Stomach (tissue), 9 donors: ENCODE results near the gene SLC6A12. TPM values are rescaled to one million over a fixed set of nuclear protein-coding genes. Genes with fewer than 3 reads are reported as not detected.

Source experiments
- DNase-seq, 2 donors: peaks; one replicate each; pipeline versions ENCODE4 v3.0.0 to v3.0.0-alpha.2; 2013 to 2019
- H3K27ac ChIP-seq, 5 donors: fragments of 200-600 bp in 4 of 5; sonication (generic) in 4 of 5; one replicate each; pipeline ENCODE4 v1.5.1; 2013 to 2019; ENCODE audit warnings: mild to moderate bottlenecking in 1 of 5, moderate library complexity in 1 of 5
- H3K27me3 ChIP-seq, 3 donors: fragments of 200-600 bp; sonication (generic); one replicate each; pipeline ENCODE4 v1.5.1; 2017 to 2019; ENCODE audit warnings: mixed run types in 1 of 3
- H3K36me3 ChIP-seq, 4 donors: fragments of 200-600 bp; sonication (generic); 1 replicate in 3 of 4; 2 replicates in 1 of 4; pipeline ENCODE4 v1.5.1; 2016 to 2019
- H3K4me1 ChIP-seq, 4 donors: fragments of 200-600 bp; sonication (generic); one replicate each; pipeline ENCODE4 v1.5.1; 2016 to 2019
- H3K4me3 ChIP-seq, 4 donors: fragments of 200-600 bp; sonication (generic) in 3 of 4; one replicate each; pipeline ENCODE4 v1.5.1; 2016 to 2019; ENCODE audit warnings: mild to moderate bottlenecking in 1 of 4
- H3K9me3 ChIP-seq, 4 donors: fragments of 200-600 bp; sonication (generic); one replicate each; pipeline ENCODE4 v1.5.1; 2016 to 2019
- CTCF ChIP-seq, 7 experiments: fragments of 450-650 bp in 4 of 7; fragments of 200-600 bp in 3 of 7; sonication (generic) in 3 of 7; IDR thresholded peaks; one replicate each; pipeline ENCODE4 v1.5.1; 2016 to 2019; ENCODE audit warnings: antibody characterized with exemption in 7 of 7, control low read depth in 2 of 7, mild to moderate bottlenecking in 1 of 7
- EP300 ChIP-seq: sonication (generic); formaldehyde crosslinking; IDR thresholded peaks from one replicate; pipeline ENCODE4 v1.6.1; 2017; ENCODE audit warnings: antibody characterized with exemption
- POLR2A ChIP-seq, 4 donors: fragments of 450-650 bp; IDR thresholded peaks; one replicate each; pipeline ENCODE4 v1.6.1; 2016; ENCODE audit warnings: antibody characterized with exemption in 4 of 4, control low read depth in 2 of 4, mild to moderate bottlenecking in 1 of 4, moderate library complexity in 1 of 4
- POLR2AphosphoS5 ChIP-seq, 3 donors: sonication (generic); formaldehyde crosslinking; IDR thresholded peaks; one replicate each; pipeline ENCODE4 v1.6.1; 2016; ENCODE audit warnings: antibody characterized with exemption in 3 of 3
- WGBS, 5 donors: extraction: QIAGEN DNeasy Blood & Tissue Kit in 3 of 5; methylation state at CpG; one replicate each; pipeline versions ENCODE4 v1.1.5 to v1.1.7; 2013 to 2018; 5-methylcytosine and 5-hydroxymethylcytosine counted together
- intact Hi-C: fragments of 100-400 bp; cut with DNase I; formaldehyde crosslinking; loops from one replicate; pipeline ENCODE4 v1.15.1; 2023; ENCODE audit warnings: low total_unique reads
- polyA plus RNA-seq, 3 donors: library from polyadenylated mRNA; stranded (reverse); fragments of 200-250 nt; gene quantifications; one replicate each; pipeline ENCODE4 v1.2.3, GENCODE V29; 2013
- total RNA-seq, 5 donors: library from RNA; depleted of rRNA; stranded (reverse); fragments of >200 nt; gene quantifications; one replicate each; pipeline versions ENCODE4 v1.1.0 to v1.2.3, GENCODE V29; 2014 to 2016
- donor health status: healthy with polysubstance abuse.
- donor health status: Bipolar disorder and iron deficiency.
- donor health status: healthy.

SLC6A12 gene
- total and polyA plus RNA-seq, 8 donors = 0.05 to 1.7 (median 0.19) TPM; not detected in 5

GRCh38 chr12:148676-149416 lies 65.1 kb downstream of the SLC6A12 start:
- TF ChIP-seq CTCF (IDR thresholded peaks at IDR 0.05) (no peak), POLR2A (IDR thresholded peaks at IDR 0.05) (no peak), POLR2AphosphoS5 (IDR thresholded peaks at IDR 0.05) (no peak), EP300 (no peak)
- no peak overlapping the region for H3K27ac ChIP-seq
- 84 to 86% (median 84%) methylated on average over 17 to 18 of the region's 18 CpGs for WGBS, 5 donors

GRCh38 chr12:147242-147641 lies 66.7 kb downstream of the SLC6A12 start:
- intact Hi-C loops = no loop called here
- TF ChIP-seq POLR2AphosphoS5 (IDR thresholded peaks at IDR 0.05) (no peak), POLR2A (IDR thresholded peaks at IDR 0.05) (no peak), EP300 (no peak), CTCF (IDR thresholded peaks at IDR 0.05) (no peak)
- H3K27ac ChIP-seq = no peak overlapping the region
- no peak for DNase-seq
- peaks cover 0 to 25% (median 0%) of the 10 kb centered on the region in 3 donors for H3K27me3 ChIP-seq
- WGBS, 5 donors = 84 to 93% (median 90%) methylated on average over 5 to 9 of the region's 9 CpGs
- peaks cover 0 to 15% (median 9%) of the 10 kb centered on the region in 4 donors for H3K4me1 ChIP-seq
- no peak overlapping the region for H3K4me3 ChIP-seq
- no peaks in the 10 kb centered on the region for H3K36me3 ChIP-seq
- H3K9me3 ChIP-seq = no peaks in the 10 kb centered on the region

More at GRCh38 chr12:148676-149416, 65.1 kb downstream of the SLC6A12 start:
- Histone ChIP-seq H3K4me1 (peaks cover 0 to 13% (median 9%) of the 10 kb centered on the region in 4 donors), H3K36me3 (no peaks in the 10 kb centered on the region), H3K27me3 (peaks cover 0 to 33% (median 0%) of the 10 kb centered on the region in 3 donors), H3K9me3 (no peaks in the 10 kb centered on the region), H3K4me3 (no peak overlapping the region)
- no peak for DNase-seq
- intact Hi-C loops = no loop called here

GRCh38 chr12:145369-145960 lies 68.5 kb downstream of the SLC6A12 start:
- H3K27ac ChIP-seq = no peak overlapping the region
- 74 to 84% (median 77%) methylated on average over 13 to 14 of the region's 14 CpGs for WGBS, 5 donors
- peak in 1 of 2 donors; percentile 37 for DNase-seq
- no peaks in the 10 kb centered on the region for H3K36me3 ChIP-seq
- peaks cover 0 to 15% (median 9%) of the 10 kb centered on the region in 4 donors for H3K4me1 ChIP-seq
- H3K27me3 ChIP-seq = peaks cover 0 to 30% (median 2%) of the 10 kb centered on the region in 3 donors
- no peak for TF ChIP-seq CTCF (IDR thresholded peaks at IDR 0.05)
- no peak for TF ChIP-seq POLR2AphosphoS5 (IDR thresholded peaks at IDR 0.05)
- no peak for TF ChIP-seq EP300
- TF ChIP-seq POLR2A (IDR thresholded peaks at IDR 0.05) = no peak
- intact Hi-C loops = no loop called here
- H3K4me3 ChIP-seq = no peak overlapping the region
- H3K9me3 ChIP-seq = no peaks in the 10 kb centered on the region

- intact Hi-C loops = no loop called here
- TF ChIP-seq EP300 (no peak), POLR2AphosphoS5 (IDR thresholded peaks at IDR 0.05) (no peak), POLR2A (IDR thresholded peaks at IDR 0.05) (no peak), CTCF (IDR thresholded peaks at IDR 0.05) (no peak)
- peak overlapping the region in 2 of 5 donors; percentile 4 to 34 for H3K27ac ChIP-seq
- peak in 1 of 2 donors; percentile 67 for DNase-seq
- peaks cover 4 to 15% (median 11%) of the 10 kb centered on the region in 4 donors for H3K4me1 ChIP-seq
- 48 to 68% (median 52%) methylated on average over 5 of the region's 5 CpGs for WGBS, 5 donors
- H3K4me3 ChIP-seq = no peak overlapping the region
- H3K27me3 ChIP-seq = peaks cover 0 to 37% (median 9%) of the 10 kb centered on the region in 3 donors
- H3K9me3 ChIP-seq = no peaks in the 10 kb centered on the region
- no peaks in the 10 kb centered on the region for H3K36me3 ChIP-seq
Observed at GRCh38 chr12:144650-145284, 69.2 kb downstream of the SLC6A12 start.
